PC-3 (cell line): ENCODE data around the gene BCR.

Experiments used
- EZH2 ChIP-seq: fragments of 300-600 bp; sonication (generic); IDR thresholded peaks from one replicate; pipeline ENCODE4 v1.6.1; 2017; ENCODE audit warnings: antibody characterized with exemption, mild to moderate bottlenecking, low read length; ENCODE audit not compliant: unreplicated experiment
- TF ChIP-seq, protein P1 (sequence below): fragments of 300-600 bp; sonication (generic); conservative IDR thresholded peaks from 2 replicates; pipeline ENCODE4 v1.5.1; 2017; ENCODE audit warnings: antibody characterized with exemption, low read depth, mild to moderate bottlenecking, low read length

DNA sequence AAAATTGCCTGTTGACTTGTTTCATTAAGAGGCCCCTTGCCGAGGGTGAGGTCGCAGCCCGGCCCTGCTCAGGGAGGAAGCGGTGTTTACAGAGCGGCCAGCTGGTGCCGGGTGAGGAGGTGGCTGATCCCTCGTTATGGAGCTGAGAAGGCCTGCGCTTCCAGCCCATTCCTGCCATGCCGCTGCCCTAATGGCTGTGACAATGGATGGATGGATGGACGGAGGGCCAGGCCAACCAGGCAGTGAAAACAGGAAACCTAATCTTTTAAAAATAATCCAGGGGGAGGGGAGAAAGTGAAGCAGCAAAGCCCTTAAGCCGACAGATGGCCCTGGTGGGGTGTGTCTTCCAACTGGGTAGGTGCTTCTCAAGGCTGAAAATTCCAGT is 38.5 kb downstream of the BCR start:
- TF ChIP-seq, protein P1, sequence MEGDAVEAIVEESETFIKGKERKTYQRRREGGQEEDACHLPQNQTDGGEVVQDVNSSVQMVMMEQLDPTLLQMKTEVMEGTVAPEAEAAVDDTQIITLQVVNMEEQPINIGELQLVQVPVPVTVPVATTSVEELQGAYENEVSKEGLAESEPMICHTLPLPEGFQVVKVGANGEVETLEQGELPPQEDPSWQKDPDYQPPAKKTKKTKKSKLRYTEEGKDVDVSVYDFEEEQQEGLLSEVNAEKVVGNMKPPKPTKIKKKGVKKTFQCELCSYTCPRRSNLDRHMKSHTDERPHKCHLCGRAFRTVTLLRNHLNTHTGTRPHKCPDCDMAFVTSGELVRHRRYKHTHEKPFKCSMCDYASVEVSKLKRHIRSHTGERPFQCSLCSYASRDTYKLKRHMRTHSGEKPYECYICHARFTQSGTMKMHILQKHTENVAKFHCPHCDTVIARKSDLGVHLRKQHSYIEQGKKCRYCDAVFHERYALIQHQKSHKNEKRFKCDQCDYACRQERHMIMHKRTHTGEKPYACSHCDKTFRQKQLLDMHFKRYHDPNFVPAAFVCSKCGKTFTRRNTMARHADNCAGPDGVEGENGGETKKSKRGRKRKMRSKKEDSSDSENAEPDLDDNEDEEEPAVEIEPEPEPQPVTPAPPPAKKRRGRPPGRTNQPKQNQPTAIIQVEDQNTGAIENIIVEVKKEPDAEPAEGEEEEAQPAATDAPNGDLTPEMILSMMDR = no peak
- no peak for TF ChIP-seq EZH2
